Heart left ventricle (tissue), 13 donors: ENCODE data around the gene CPLX1.

Experiments
- CTCF ChIP-seq, 12 donors: fragments of 200-600 bp; sonication (generic) in 4 of 12; IDR thresholded peaks; one replicate each; pipeline versions ENCODE4 v1.5.0 to v1.8.0; 2018 to 2022; ENCODE audit warnings: antibody characterized with exemption in 12 of 12, mild to moderate bottlenecking in 5 of 12
- POLR2A ChIP-seq, 2 donors: fragments of 450-650 bp; IDR thresholded peaks; one replicate each; pipeline ENCODE4 v1.6.1; 2017; ENCODE audit warnings: antibody characterized with exemption in 2 of 2, mild to moderate bottlenecking in 2 of 2, moderate library complexity in 2 of 2
- donor health status: ischemic (EF 13 %, LVEDD 7.1; RV severe dilation, severe dysfunction).
- donor health status: DM: no; HTN: yes; CAD: no.
- donor health status: DM: no; HTN: no; CAD: no.
- donor health status: ischemic (EF 25% LVEDD 6.9; RV normal size, moderate dysfunction).
- donor health status: ischemic (EF 25% LVEDD 5.7; RV mildly dilated, moderate dysfunction).
- donor health status: ischemic (EF 35%, LVEDD 5.7; RV mildly dilated, moderate dysfunction).
- donor health status: nonischemic (EF 11% LVEDD 7.7; RV severe dilation, severe dysfunction).
- donor health status: DM: yes; HTN: yes; CAD: no.
- donor health status: PGD.
- donor health status: ischemic (EF 29% LVEDD 5.4; RV normal size, mild dysfunction).
- donor health status: nonischemic (EF 23%, LVEDD 6.1; RV moderate dilation, normal function).

DNA sequence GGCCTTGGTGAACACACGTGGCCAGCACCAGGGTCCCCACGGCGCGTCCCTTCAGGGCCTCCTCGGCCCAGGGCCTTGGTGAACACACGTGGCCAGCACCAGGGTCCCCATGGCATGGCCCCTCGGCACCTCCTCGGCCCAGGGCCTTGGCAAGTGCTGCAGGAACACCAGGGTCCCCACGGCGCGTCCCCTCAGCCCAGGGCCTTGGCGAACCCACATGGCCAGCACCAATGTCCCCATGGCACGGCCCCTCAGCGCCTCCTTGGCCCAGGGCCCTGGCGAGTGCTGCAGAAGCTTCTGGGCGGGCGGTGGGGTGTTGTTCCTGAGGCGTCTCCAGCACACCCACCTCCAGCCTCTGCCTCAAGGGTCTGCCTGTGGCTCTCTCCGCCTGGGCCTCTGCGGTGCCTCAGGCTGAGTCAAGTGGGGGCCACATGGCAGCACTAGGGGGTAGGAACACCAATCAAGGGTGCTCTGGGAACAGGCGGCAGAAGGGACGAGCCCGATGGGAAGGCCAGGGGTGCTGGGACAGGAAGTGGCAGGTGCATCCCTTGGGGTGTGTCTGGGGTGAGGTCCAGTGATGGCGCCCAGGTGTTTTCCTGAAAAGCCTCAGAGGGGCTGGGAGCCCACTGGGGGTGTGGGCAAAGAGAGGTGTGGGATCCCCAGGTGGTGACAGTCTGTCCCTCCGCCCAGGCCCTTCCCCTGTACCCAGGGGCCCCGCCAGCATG is 41.8 kb upstream of the CPLX1 start:
- no peak for TF ChIP-seq CTCF (IDR thresholded peaks at IDR 0.05)
- TF ChIP-seq POLR2A (IDR thresholded peaks at IDR 0.05), result no peak
